GM21786 (cell line): ENCODE measurements around the gene AQP1.

ENCODE experiments used
- ATAC-seq: cut with Tn5 transposase; IDR thresholded peaks from one replicate; pipeline ENCODE4 v1.9.1; 2021; ENCODE audit not compliant: unreplicated experiment

Gene AQP1

GRCh38 chr7:30911561-30911969 is at the start of gene AQP1:
Gene AQP1, plus strand, starts transcription at chr7:30911853. Its CDS starts 57 bp downstream, at chr7:30911910.
- no peak for ATAC-seq

- no peak for ATAC-seq
Measured at GRCh38 chr7:30862995-30863705, 48.5 kb upstream of the AQP1 start.

GRCh38 chr7:30863706-30864035 is 48.0 kb upstream of the AQP1 start:
- ATAC-seq = no peak

- ATAC-seq = no peak
Measured at GRCh38 chr7:30864101-30864500, 47.6 kb upstream of the AQP1 start.

- ATAC-seq = no peak
Measured at GRCh38 chr7:30865076-30865475, 46.6 kb upstream of the AQP1 start.

GRCh38 chr7:30865821-30866220 is 45.8 kb upstream of the AQP1 start:
- ATAC-seq = no peak

GRCh38 chr7:30866939-30867338 is 44.7 kb upstream of the AQP1 start:
- no peak for ATAC-seq

GRCh38 chr7:30867483-30867882 is 44.2 kb upstream of the AQP1 start:
- ATAC-seq = no peak

- no peak for ATAC-seq
Measured at GRCh38 chr7:30869794-30870611, 41.6 kb upstream of the AQP1 start.

- no peak for ATAC-seq
Measured at GRCh38 chr7:30870821-30871518, 40.7 kb upstream of the AQP1 start.

GRCh38 chr7:30871655-30872054 is 40.0 kb upstream of the AQP1 start:
- no peak for ATAC-seq

GRCh38 chr7:30873207-30873606 is 38.4 kb upstream of the AQP1 start:
- no peak for ATAC-seq

GRCh38 chr7:30873656-30874055 is 38.0 kb upstream of the AQP1 start:
- no peak for ATAC-seq

- no peak for ATAC-seq
Measured at GRCh38 chr7:30874656-30875302, 36.9 kb upstream of the AQP1 start.

- ATAC-seq = no peak
Measured at GRCh38 chr7:30877015-30877769, 34.5 kb upstream of the AQP1 start.

- ATAC-seq = no peak
Measured at GRCh38 chr7:30877993-30878392, 33.7 kb upstream of the AQP1 start.

GRCh38 chr7:30879139-30880124 is 32.2 kb upstream of the AQP1 start:
- no peak for ATAC-seq

- ATAC-seq = no peak
Measured at GRCh38 chr7:30880125-30880720, 31.4 kb upstream of the AQP1 start.

- no peak for ATAC-seq
Measured at GRCh38 chr7:30880941-30881340, 30.7 kb upstream of the AQP1 start.
